Muscle of arm (tissue), 12 donors: Measurements from ENCODE around the gene S100A5. TPM values are rescaled to one million over a fixed set of nuclear protein-coding genes. Genes with fewer than 3 reads are reported as not detected.
A peak's percentile ranks its signal among the peaks of the same experiment; 100 is the strongest.

ENCODE experiments used
- DNase-seq: peaks from one replicate; pipeline ENCODE4 v3.0.0-alpha.2; 2013
- polyA plus RNA-seq, 12 donors: library from polyadenylated mRNA; unstranded; fragments of 120-200 nt; gene quantifications; one replicate each; pipeline ENCODE4 v1.2.1, GENCODE V29; 2013; ENCODE audit not compliant: insufficient read length in 12 of 12

The S100A5 gene
- polyA plus RNA-seq, 12 donors, result 0.22 to 0.45 (median 0.37) TPM; not detected in 8

DNA sequence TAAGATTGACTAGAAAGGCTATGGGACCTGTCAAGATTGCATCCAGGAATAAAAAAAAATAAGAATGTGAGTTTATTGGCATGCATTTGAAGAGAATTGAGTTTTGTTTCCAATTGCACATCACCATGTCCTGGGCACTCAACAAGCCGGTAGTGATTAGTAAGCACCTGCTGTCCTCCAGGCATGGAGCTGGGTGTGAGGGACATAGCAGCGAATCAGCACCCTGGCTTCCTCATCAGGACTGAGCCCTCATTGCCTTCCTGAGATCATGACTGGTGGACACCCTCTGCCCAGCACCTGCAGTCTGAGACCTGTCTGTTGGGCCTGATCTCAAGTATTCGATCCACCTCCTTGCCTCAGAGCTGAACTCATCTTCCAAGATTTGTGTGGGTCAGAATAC is 31.7 kb downstream of the S100A5 start:
- no peak for DNase-seq

DNA sequence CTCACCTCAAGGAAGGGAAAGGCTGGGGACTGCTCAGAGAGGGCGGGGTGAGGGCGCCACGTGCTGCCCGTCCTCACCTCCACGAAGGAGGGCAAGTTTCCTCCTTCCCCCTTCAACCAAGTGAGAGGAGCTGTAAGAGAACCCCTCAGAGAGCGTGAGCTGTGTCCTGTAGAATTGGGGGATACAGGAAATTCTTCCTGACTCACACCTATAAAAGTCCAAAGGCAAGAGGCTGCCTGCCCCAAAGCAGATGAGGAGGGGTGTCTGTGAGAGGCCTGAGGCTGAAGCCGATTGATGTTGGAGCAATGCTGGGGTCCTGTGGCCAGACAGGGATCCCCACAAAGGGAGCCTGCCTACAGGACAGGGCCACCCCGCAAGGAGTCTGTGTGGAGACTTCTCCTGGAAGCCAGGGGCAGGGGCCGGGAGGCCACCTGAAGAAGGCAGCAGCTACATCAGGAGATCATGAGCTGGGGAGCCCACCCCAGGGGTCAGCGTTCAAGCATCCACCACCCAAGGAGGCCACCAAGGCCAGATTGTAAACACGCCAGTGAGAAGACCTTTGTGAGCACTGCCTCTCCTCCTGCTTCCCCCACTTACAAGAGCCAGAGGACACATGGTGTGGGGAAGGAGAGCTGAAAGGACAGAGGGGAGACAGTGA is 32.7 kb downstream of the S100A5 start:
- DNase-seq, result no peak

DNA sequence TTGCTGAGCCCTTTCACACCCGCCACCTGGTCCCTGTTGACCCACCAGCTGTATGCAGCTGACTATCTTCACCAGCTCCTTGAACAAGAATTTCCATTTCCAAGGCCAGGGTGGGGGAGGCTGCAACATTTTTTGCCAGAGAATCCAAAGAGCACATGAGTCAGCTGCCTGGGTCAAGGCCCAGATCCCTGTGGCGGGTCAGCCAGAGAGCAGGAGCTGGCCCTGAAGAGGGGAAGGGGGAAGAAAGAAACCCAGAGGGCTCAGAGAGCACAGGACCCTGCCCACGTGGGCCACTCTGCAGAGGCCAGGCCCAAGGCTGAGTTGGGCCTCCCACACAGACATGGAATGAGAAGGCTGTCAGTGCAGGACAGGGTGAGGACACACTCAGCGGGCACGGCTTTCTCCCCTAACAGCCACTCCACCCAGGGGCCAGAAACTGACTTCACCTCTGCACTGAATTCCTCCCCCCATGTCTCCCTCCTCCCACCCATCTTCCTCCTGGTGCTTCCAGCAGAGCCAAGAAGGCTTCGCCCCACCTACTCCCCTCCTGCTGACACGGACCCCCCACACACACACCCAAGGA is 33.8 kb downstream of the S100A5 start:
- peak; percentile 93 for DNase-seq

GRCh38 chr1:153506386-153506785 is 34.3 kb downstream of the S100A5 start:
- no peak for DNase-seq

DNA sequence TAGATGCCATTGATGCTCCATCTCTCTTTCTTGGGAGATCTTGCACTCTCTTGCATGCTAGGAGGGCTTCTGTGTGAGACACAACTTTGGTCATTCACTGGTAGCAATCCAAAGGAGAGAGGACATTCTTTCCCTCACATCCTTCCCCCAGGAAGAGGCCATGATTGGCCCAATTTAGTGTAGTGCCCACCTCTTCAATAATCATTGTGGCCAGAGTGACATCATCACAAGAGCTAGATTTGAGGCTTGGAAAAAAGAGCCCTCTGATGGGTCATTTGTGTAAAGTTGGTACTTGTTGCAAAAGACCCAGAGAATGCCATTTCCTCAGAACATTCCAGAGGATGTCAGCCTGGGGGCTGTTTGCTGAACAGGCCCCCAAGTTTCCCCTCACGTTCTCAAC is 35.2 kb downstream of the S100A5 start:
- no peak for DNase-seq

DNA sequence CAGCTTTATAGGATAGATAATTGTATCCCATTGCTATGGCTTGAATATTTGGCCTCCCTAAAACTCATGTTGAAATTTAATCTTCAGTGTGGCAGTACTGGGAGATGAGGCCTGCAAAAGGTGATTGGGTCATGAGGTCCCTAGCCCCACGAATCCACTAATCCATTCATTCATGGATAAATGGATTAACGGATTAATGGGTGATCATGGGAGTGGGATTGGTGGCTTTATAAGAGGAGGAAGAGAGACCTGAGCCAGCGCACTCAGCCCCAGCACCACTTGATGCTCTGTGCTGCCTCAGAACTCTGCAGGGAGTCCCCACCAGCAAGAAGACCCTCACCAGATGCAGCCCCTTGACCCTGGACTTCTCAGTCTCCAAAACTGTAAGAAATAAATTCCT is 37.0 kb downstream of the S100A5 start:
- DNase-seq, result no peak

DNA sequence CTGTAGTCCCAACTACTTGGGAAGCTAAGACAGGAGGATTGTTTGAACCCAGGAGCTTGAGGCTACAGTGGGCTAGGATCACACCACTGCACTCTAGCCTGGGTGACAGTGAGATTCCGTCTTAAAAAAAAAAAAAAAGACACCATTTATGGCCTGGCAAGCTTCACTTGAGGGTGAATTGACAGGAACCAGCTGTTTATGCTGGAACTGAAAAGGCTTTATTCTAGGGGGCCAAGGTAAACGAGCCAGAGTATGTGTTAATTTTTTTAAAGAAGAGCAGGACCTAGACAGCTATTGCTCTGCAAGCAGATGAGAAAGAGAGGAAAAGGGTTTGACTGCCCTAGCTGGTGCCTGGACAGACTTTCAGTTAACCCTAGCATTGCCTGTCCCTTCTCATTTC is 42.0 kb downstream of the S100A5 start:
- DNase-seq, result no peak

DNA sequence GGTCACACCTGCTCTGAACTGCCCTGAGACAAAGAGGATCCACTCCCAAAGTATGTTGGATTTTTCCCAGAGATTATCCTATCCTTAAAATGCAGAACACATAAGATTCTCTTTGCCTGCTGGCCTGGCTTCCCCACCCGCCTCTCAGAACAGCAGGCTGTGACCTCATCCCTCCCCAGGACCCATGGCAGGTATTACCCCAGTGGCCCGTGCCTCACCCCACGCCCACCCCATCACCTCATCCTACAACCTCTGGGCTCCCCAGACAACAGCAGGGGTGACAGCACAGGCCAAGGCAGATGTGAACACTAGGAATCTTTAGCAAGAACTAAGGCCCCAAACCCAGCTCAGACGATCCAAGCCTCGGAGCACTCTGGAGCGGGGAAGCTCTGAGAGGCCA is 45.2 kb downstream of the S100A5 start:
- DNase-seq, result no peak

GRCh38 chr1:153494976-153495535 is 45.7 kb downstream of the S100A5 start:
- peak; percentile 73 for DNase-seq

GRCh38 chr1:153493343-153493960 is 47.3 kb downstream of the S100A5 start:
- DNase-seq, result no peak

GRCh38 chr1:153490272-153491051 is 50.3 kb downstream of the S100A5 start:
- DNase-seq, result peak; percentile 84

- DNase-seq, result no peak
Observed at GRCh38 chr1:153488731-153489130, 52.0 kb downstream of the S100A5 start.

- no peak for DNase-seq
Observed at GRCh38 chr1:153487707-153488106, 53.0 kb downstream of the S100A5 start.

Other genes starting within 250 kb of the S100A5 start
- 1 to 10 TPM in 1 of 12 donors, under 1 TPM in 2, not detected in 9; 0.90 to 2.2 (median 0.94) TPM for gene PGLYRP3, start 228.0 kb downstream of the S100A5 start, polyA plus RNA-seq
- gene PGLYRP4, start 192.1 kb downstream of the S100A5 start, polyA plus RNA-seq, result 1 to 10 TPM in 3 of 12 donors, not detected in 9; 1.9 to 5.6 (median 1.9) TPM
- gene S100A9, start 183.1 kb downstream of the S100A5 start, polyA plus RNA-seq, result 100 to 1,000 TPM in 1 of 12 donors, 10 to 100 TPM in 10, not detected in 1; 10.3 to 200 (median 21.0) TPM
- gene S100A12, start 165.3 kb downstream of the S100A5 start, polyA plus RNA-seq, result 10 to 100 TPM in 1 of 12 donors, 1 to 10 TPM in 5, under 1 TPM in 4, not detected in 2; 0.53 to 14.5 (median 1.2) TPM
- gene S100A8, start 149.9 kb downstream of the S100A5 start, polyA plus RNA-seq, result 10 to 100 TPM in 6 of 12 donors, 1 to 10 TPM in 4, not detected in 2; 6.5 to 52.7 (median 11.1) TPM
- not detected for gene S100A7A, start 124.4 kb downstream of the S100A5 start, polyA plus RNA-seq
- gene S100A7, start 80.3 kb downstream of the S100A5 start, polyA plus RNA-seq, result not detected
- 100 to 1,000 TPM in 11 of 12 donors, not detected in 1; 152 to 697 (median 212) TPM for gene S100A6, start 4.9 kb downstream of the S100A5 start, polyA plus RNA-seq
- gene S100A4, start 4.9 kb upstream of the S100A5 start, polyA plus RNA-seq, result 100 to 1,000 TPM in 11 of 12 donors, not detected in 1; 113 to 274 (median 192) TPM
- gene S100A3, start 8.3 kb upstream of the S100A5 start, polyA plus RNA-seq, result 1 to 10 TPM in 5 of 12 donors, under 1 TPM in 5, not detected in 2; 0.35 to 3.5 (median 1.00) TPM
- 10 to 100 TPM in 2 of 12 donors, 1 to 10 TPM in 7, under 1 TPM in 1, not detected in 2; 0.89 to 14.0 (median 1.8) TPM for gene S100A2, start 24.9 kb upstream of the S100A5 start, polyA plus RNA-seq
- 100 to 1,000 TPM in 1 of 12 donors, 10 to 100 TPM in 10, not detected in 1; 44.8 to 115 (median 49.2) TPM for gene S100A16, start 72.2 kb upstream of the S100A5 start, polyA plus RNA-seq
- gene S100A14, start 75.4 kb upstream of the S100A5 start, polyA plus RNA-seq, result 100 to 1,000 TPM in 1 of 12 donors, 10 to 100 TPM in 3, 1 to 10 TPM in 1, under 1 TPM in 5, not detected in 2; 0.29 to 118 (median 0.99) TPM
- 100 to 1,000 TPM in 1 of 12 donors, 10 to 100 TPM in 10, not detected in 1; 50.0 to 138 (median 67.6) TPM for gene S100A13, start 86.6 kb upstream of the S100A5 start, polyA plus RNA-seq
- 10 to 100 TPM in 4 of 12 donors, 1 to 10 TPM in 6, not detected in 2; 2.9 to 20.1 (median 7.0) TPM for gene S100A1, start 87.5 kb upstream of the S100A5 start, polyA plus RNA-seq
- gene CHTOP, start 93.1 kb upstream of the S100A5 start, polyA plus RNA-seq, result 100 to 1,000 TPM in 3 of 12 donors, 10 to 100 TPM in 8, not detected in 1; 80.0 to 120 (median 87.3) TPM
- gene SNAPIN, start 117.8 kb upstream of the S100A5 start, polyA plus RNA-seq, result 10 to 100 TPM in 11 of 12 donors, not detected in 1; 31.5 to 54.8 (median 50.2) TPM
- gene ILF2, start 130.1 kb upstream of the S100A5 start, polyA plus RNA-seq, result 100 to 1,000 TPM in 11 of 12 donors, not detected in 1; 131 to 211 (median 169) TPM
- 10 to 100 TPM in 11 of 12 donors, not detected in 1; 12.0 to 16.5 (median 13.0) TPM for gene NPR1, start 137.8 kb upstream of the S100A5 start, polyA plus RNA-seq
- 100 to 1,000 TPM in 1 of 12 donors, 10 to 100 TPM in 11; 34.5 to 239 (median 37.6) TPM for gene INTS3, start 187.1 kb upstream of the S100A5 start, polyA plus RNA-seq
- gene SLC27A3, start 234.5 kb upstream of the S100A5 start, polyA plus RNA-seq, result 10 to 100 TPM in 11 of 12 donors, not detected in 1; 17.8 to 56.9 (median 19.3) TPM